Ureter (tissue), 1 donor: ENCODE results near the gene C6orf120. TPM values are rescaled to one million over a fixed set of nuclear protein-coding genes. Genes with fewer than 3 reads are reported as not detected.

Experiments
- DNase-seq: peaks from one replicate; pipeline ENCODE4 v3.0.0-alpha.2; 2020; ENCODE audit warnings: low spot score
- total RNA-seq: library from RNA; stranded (reverse); gene quantifications from one replicate; pipeline ENCODE4 v1.2.4, GENCODE V29; 2023
- donor health status: DM: yes; HTN: yes; CAD: no.

The C6orf120 gene
- total RNA-seq, 1 donor from 2014 or later: 27.2 TPM

GRCh38 chr6:169724494-169725124 is 22.7 kb downstream of the C6orf120 start, which contains the start of gene PHF10:
TSS of gene PHF10 (minus strand) at chr6:169724500. CDS start at chr6:169723931, 569 bp downstream.
- DNase-seq: peak; percentile 54

GRCh38 chr6:169725125-169726048 is 23.5 kb downstream of the C6orf120 start:
- DNase-seq: peak; percentile 59

GRCh38 chr6:169726049-169726400 is 24.1 kb downstream of the C6orf120 start:
- DNase-seq: no peak

- DNase-seq: no peak
These were observed 25.0 kb downstream of the C6orf120 start for GRCh38 chr6:169726963-169727362.

- DNase-seq: no peak
These were observed 28.0 kb downstream of the C6orf120 start for GRCh38 chr6:169729961-169730360.

GRCh38 chr6:169738204-169738975 is 36.5 kb downstream of the C6orf120 start:
- DNase-seq: no peak

GRCh38 chr6:169738976-169739529 is 37.1 kb downstream of the C6orf120 start:
- no peak for DNase-seq

GRCh38 chr6:169741344-169741743 is 39.4 kb downstream of the C6orf120 start:
- DNase-seq: no peak

GRCh38 chr6:169745405-169745804 is 43.5 kb downstream of the C6orf120 start:
- DNase-seq: no peak

GRCh38 chr6:169746556-169746955 is 44.6 kb downstream of the C6orf120 start:
- DNase-seq: no peak

GRCh38 chr6:169751242-169752073 is 49.5 kb downstream of the C6orf120 start, which contains the start of the genes DYNLT2 and ERMARD:
TSS of gene DYNLT2 (minus strand) at chr6:169751572. CDS start at chr6:169751458, 114 bp downstream.
TSS of gene ERMARD (plus strand) at chr6:169751622. CDS start at chr6:169751658, 36 bp downstream.
- peak; percentile 95 for DNase-seq

- no peak for DNase-seq
These were observed 50.2 kb downstream of the C6orf120 start for GRCh38 chr6:169752074-169752623.

Other genes starting within 250 kb of the C6orf120 start
- 66.7 TPM for gene WDR27, start 97 bp upstream of the C6orf120 start, total RNA-seq
- gene PHF10, start 22.4 kb downstream of the C6orf120 start, total RNA-seq: 45.0 TPM
- gene DYNLT2, start 49.4 kb downstream of the C6orf120 start, total RNA-seq: 3.8 TPM
- 35.6 TPM for gene ERMARD, start 49.5 kb downstream of the C6orf120 start, total RNA-seq